Measurements from ENCODE around the gene LILRA6. TPM values are rescaled to one million over a fixed set of nuclear protein-coding genes. Genes with fewer than 3 reads are reported as not detected.
"Not testable (repeated sequence)": the region's sequence is repeated elsewhere in the genome, so short reads cannot be mapped to it uniquely, and the experiment has no call there.

The LILRA6 gene
- total RNA-seq, 4 donors from 2014 or later: 1.0 to 1.7 TPM; not detected in 2

- Histone ChIP-seq H3K27me3 (no peaks in the 10 kb centered on the region), H3K36me3 (no peaks in the 10 kb centered on the region), H3K27ac (no peak within 1 kb of the TSS), H3K9me3 (no peaks in the 10 kb centered on the region), H3K4me3 (no peak within 1 kb of the TSS), H3K4me1 (no peaks in the 10 kb centered on the region)
- no peak for DNase-seq
- TF ChIP-seq CTCF (IDR thresholded peaks at IDR 0.05) (no peak), POLR2A (IDR thresholded peaks at IDR 0.05) (no peak)
- intact Hi-C loops (cut with DNase I; ENCODE audit: low total_unique reads): loop anchor here (2.0 kb wide), 1 partner anchor 306 kb away; no protein-coding TSS in a partner anchor
These were observed 38.6 kb upstream of the LILRA6 start, which contains the start of gene LILRB2 for GRCh38 chr19:54281007-54281728. Gene LILRB2 (minus strand): TSS chr19:54281110. CDS start chr19:54280496, 614 bp downstream.

GRCh38 chr19:54280441-54280840 is 37.9 kb upstream of the LILRA6 start:
- H3K27me3 ChIP-seq, H3K9me3 ChIP-seq, DNase-seq, H3K36me3 ChIP-seq, H3K4me3 ChIP-seq, H3K4me1 ChIP-seq, H3K27ac ChIP-seq: not testable (repeated sequence)
- intact Hi-C loops (cut with DNase I; ENCODE audit: low total_unique reads): loop anchor here (2.0 kb wide), 1 partner anchor 306 kb away; no protein-coding TSS in a partner anchor

- intact Hi-C loops (cut with DNase I; ENCODE audit: low total_unique reads): loop anchor here (2.0 kb wide), 1 partner anchor 307 kb away; no protein-coding TSS in a partner anchor
- not testable (repeated sequence) for H3K4me1 ChIP-seq, DNase-seq, H3K4me3 ChIP-seq, H3K36me3 ChIP-seq, H3K27ac ChIP-seq, H3K27me3 ChIP-seq, H3K9me3 ChIP-seq
These were observed 37.4 kb upstream of the LILRA6 start for GRCh38 chr19:54280025-54280424.

- no peaks in the 10 kb centered on the region for H3K4me1 ChIP-seq
- no peaks in the 10 kb centered on the region for H3K9me3 ChIP-seq
- H3K4me3 ChIP-seq: no peak overlapping the region
- TF ChIP-seq CTCF (IDR thresholded peaks at IDR 0.05) (no peak), POLR2A (IDR thresholded peaks at IDR 0.05) (no peak)
- H3K36me3 ChIP-seq: no peaks in the 10 kb centered on the region
- H3K27ac ChIP-seq: no peak overlapping the region
- DNase-seq: no peak
- H3K27me3 ChIP-seq: no peaks in the 10 kb centered on the region
- intact Hi-C loops (cut with DNase I; ENCODE audit: low total_unique reads): no loop called here
These were observed 36.9 kb upstream of the LILRA6 start for GRCh38 chr19:54279406-54279962.

- H3K27ac ChIP-seq; H3K4me1 ChIP-seq; H3K27me3 ChIP-seq; H3K4me3 ChIP-seq; H3K9me3 ChIP-seq; H3K36me3 ChIP-seq; DNase-seq; intact Hi-C loops (cut with DNase I; ENCODE audit: low total_unique reads): not testable (repeated sequence)
These were observed 36.1 kb upstream of the LILRA6 start for GRCh38 chr19:54278571-54279195.

- H3K27me3 ChIP-seq; H3K9me3 ChIP-seq; H3K4me3 ChIP-seq; DNase-seq; H3K27ac ChIP-seq; H3K4me1 ChIP-seq; intact Hi-C loops (cut with DNase I; ENCODE audit: low total_unique reads); H3K36me3 ChIP-seq: not testable (repeated sequence)
These were observed 35.5 kb upstream of the LILRA6 start for GRCh38 chr19:54278056-54278455.

- H3K27ac ChIP-seq; H3K36me3 ChIP-seq; DNase-seq; H3K9me3 ChIP-seq; H3K4me1 ChIP-seq; intact Hi-C loops (cut with DNase I; ENCODE audit: low total_unique reads); H3K4me3 ChIP-seq; H3K27me3 ChIP-seq: not testable (repeated sequence)
These were observed 34.6 kb upstream of the LILRA6 start for GRCh38 chr19:54277111-54277615.
